GM20431 (cell line): Measurements from ENCODE around the gene IRX6.

Source experiments
- in situ Hi-C: fragments of 300-500 bp; cut with MseI, MboI; formaldehyde crosslinking; loops from one replicate; pipeline ENCODE4 v1.15.0; 2020; ENCODE audit warnings: low sequenced_read_pairs; ENCODE audit not compliant: unreplicated experiment

IRX6 gene

DNA sequence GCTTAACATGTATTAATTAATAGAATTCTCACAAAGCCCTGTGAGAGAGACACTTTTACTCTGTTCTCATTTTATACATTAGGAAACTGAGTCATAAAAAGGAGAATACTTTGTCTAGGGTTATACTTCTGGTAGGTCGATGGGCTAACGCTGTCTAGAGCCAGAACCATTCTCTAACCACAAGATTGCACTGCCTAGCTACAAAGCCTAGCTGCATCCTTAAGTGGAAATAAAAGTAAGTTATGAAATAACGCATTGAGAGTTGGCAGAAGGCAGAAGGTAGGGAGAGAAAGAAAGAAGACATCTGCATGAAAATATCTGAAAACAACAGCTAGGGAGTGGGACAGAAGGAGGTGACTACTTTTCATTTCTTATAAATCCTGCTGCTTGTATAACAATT lies 33.2 kb downstream of the IRX6 start:
- in situ Hi-C loops: no loop called here

DNA sequence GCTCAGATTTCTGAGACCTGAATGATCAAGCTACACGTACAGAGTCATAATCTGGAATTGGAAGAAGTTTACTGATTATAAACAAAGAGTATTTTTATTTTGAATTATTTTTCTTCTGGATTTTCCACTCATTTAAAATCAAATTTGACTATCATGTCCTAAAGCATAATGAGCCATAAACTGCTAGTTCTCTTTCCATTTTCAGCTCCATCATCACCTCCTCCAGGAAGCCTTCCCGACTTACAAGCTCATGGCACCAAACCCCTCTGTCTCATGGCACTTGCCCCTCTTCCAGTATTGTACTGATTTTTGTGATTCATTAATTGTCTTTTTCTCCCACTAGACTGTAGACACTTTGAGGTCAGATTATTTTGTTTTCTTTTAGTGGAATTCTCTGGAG lies 35.9 kb downstream of the IRX6 start:
- in situ Hi-C loops: no loop called here

DNA sequence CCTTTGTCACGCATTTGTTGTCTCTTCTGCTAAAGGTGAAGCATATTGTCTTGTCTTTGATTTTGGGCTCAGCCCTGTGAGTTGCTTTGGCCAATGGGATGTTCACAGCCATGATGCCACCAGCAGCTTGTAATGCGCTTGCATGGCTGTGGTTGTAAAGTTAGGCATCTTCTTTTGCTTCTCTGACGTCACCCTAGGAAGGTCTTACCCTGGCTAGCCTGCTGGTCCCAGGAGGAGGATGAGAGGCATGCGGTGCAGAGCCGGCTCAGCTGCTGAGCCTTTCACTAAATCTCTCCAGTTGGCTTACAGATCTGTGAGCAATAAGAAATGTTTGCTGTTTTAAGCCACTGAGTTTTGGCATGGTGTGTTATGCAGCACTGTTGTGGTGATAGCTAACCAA lies 40.8 kb downstream of the IRX6 start:
- in situ Hi-C loops: no loop called here

DNA sequence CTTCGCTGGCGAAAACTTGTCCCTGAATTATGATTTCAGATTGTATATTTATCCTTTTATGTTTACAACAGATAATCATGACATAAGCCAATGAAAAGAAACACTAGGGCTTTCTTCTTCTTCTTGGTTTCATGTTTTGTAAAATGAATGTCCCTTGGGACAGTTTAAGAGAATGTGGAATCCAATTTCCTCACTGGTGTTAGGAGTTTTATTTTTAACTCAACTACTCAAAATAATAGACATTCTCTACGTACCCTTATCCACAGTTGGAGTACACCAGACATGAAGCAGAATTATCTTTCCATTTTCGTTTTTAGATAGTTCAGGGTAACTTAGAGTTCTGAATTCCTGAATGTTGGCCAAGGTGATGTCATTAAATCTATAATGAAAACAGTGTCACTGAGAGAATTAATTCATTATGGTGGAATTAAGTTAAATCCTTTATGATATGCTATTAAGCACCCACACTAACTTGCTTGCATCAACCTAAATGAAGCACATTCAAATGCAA lies 43.4 kb downstream of the IRX6 start:
- in situ Hi-C loops: no loop called here

DNA sequence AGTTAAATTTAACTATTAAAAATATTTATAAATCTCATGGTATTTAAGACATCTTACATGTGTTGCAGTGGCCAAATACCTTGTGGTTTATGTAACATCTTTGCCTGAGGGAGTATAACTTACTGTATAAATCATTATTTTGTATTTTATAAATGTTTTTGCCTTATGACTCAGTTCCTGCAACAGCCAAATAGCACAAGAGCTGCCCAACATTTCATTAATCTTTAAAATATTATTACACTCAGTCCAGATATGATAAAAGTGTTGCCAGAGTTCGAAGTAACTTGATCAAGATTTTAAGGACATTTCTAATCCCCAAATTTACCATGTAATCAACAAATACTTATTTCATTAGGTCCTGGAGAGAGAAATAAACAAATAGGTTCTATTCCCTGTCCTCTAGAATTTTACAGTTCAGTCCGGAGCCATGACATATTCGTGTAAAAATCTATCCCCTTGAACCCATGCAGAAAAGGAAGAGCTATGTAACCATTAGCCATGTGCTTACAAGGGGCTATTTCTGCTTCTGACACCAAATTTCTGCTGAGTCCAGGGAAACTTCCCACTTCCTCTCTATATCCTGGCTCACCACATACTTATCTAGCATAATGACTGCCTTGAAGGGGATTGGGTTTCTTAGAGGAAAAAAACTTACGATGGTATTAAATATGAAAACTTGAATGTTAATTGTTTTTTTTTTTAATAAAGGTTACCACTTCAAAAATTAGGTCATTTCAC lies 44.0 kb downstream of the IRX6 start:
- in situ Hi-C loops: no loop called here

DNA sequence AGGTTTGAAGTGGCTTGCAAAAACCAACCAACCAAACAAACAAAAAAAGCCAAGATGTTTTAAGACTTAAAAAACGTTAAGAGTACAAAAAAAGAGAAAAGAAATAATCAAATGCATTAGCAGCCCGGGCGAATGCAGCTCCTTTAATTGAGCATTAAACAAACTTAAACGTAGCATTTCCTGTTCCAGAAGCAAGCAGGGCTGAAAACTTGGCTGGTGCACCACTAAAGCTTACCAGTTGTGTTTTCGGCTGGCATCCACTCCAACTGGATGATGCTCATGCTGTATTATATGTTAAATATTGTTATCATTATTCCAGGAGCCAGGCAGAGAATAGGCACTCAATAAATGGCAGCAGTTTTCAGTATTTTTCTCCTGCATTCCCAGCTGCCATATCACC lies 45.1 kb downstream of the IRX6 start:
- in situ Hi-C loops: no loop called here

DNA sequence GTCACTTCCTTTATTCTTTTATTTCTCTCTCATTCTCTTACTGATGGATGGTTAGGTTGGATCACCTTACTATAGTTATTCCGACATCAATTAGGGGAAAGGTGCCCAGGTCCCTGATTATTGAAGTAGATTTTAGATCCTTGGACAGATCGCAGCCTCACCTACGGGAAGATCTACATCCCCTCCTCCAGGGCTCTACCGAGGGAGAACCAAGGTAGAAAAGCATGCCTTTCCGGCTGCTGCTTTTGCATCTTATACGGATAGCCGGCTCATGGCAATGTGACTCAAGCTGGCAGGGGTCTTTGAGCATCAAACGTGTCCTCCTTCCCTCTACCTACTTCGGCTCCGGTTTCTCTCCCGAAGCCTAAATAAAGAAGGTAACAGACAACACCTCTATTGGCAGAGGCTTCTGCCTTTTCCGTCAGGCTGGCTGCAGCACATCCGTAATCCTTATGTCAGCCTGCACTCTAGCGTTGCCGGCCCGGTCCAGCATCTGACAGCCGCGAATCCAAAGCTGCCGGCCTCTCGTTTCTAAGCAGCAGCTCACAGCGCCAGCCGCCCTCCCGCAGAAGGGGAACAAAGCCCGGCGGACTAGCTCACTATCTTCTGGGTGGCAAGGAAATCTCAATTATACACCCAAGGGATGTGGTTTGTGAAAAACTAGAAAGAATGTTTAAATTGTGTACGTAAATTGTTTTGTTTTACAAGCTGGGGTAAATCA lies 46.9 kb downstream of the IRX6 start:
- in situ Hi-C loops: no loop called here

DNA sequence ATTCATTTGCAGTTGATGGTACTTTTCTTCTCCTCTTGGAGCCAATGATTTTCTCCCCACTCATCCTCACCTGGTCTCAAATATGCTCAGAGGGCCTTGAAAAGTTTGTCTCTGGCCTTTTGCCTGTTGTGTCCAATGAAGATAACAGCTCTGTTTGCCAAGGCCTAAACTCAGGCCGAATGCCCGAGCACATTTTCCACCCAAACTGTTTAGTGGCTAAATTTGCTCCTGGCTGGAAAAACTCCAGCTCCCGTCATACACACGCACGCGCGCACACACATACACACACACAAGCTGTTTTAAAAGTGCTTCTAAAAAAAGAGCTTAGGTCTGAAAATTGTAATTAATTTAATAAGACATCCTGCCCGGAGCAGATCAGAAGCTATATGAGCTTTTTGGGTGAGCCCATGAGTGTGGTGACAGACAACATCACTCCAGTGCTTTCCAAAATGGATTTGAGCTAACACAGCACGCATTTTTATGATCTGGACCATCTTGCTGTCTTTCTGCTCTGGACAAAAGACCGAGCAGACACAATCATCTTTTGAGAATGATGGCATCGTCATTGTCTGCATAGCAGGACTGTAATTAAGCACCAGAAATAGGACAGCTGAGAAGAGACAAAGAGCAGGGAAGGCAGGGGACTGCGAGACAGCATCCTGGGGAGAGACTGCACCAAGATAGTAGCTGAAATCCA lies 48.9 kb downstream of the IRX6 start:
- in situ Hi-C loops: no loop called here

DNA sequence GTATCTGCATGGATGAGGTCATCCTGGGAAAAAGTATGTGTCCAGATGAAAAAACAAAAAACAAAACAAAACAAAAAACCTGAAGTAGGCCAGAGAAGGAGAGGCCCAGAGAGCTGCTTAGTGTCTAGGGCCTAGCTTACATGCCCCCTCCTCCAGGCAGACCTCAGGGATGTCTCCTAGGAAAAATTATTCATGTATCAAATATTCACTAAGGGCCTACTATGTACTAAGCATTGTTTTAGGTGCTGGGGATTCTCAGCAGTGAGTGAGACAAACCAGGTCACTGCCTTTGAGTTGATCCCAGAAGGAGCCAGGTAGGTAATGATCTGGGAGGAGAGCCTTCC lies 49.5 kb downstream of the IRX6 start:
- in situ Hi-C loops: no loop called here

DNA sequence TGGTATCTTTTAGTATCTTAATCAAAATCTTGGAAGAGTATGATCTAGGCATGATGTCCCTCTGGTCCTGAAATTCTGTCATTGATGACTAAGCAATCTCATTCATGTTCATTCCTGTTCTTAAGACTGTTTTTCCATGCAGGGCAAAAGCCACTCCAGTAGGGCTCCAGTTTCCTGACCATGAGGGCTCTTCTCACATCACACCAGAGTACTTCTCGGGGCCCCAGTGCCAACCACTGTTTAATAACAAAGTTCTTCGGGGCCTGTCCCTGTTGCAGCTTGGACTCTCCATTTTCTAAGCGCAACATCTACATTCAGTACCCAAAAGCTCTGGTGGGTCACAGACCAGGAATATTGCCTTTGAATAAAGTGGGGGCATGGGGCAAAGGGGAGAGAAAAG lies 52.0 kb downstream of the IRX6 start:
- in situ Hi-C loops: no loop called here

DNA sequence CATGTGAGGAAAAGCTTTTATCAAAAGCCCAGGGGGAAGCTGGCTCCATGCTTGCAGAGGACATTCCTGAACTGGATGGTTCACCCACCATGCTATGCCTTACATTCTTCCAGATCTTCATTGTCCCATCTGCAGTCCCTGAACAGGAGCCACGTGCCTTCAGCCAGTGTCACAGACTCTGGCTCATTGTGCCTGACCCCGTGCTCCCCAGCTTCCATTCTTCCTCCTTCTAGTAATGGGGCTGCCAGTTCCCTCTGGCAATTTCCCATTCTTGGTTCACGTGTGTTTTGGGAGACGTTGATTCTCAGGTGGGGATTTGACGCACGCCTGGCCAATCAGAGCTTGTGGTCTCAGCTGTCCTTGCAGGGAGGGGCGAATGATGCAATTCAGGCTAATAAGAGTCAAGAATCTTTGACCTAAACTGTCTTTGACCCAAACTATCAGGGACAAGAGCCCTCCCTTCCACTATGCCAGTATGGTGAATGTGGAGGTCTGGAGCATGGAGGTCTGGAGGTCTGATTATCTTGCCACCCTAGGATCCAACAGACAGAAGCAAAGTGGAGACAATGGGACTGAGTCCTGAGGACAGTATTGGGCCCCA lies 52.7 kb downstream of the IRX6 start:
- in situ Hi-C loops: no loop called here

DNA sequence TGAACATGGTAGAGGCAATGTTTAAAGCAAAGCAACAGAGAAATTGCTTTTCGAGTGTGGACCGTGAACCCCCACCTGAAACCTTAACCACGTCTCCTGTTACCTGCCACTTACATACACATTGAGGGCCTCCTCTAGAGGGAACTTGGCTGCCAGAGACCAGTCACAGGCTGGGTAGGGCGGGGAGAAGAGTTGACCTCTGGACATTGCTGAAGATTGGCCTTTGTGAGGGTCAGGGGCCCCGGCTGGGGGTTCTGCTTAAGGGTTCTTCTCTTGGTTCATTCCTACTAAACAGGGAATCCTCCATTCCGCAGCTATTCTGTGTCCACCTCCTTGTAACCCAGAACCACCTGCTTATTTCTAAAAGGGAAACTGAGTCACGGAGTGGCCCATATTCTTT lies 53.8 kb downstream of the IRX6 start:
- in situ Hi-C loops: no loop called here

DNA sequence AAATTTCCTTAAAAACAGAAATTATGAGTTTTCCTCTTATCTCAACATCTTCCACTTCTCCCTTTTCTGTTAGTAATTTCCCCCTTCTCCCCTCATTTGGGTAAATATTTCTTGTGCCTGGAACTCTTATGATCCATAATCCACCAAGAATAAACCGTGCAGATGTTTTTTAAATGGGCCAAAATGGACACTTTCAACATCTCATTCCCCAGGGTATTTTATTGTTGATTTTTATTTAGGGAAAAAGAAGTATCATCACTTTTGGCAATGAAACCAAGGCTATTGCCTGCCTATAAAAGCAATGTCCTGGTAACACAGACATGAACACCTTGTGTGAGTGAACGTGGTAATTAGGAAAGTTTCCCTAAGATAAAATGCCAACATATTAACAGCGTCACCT lies 54.6 kb downstream of the IRX6 start:
- in situ Hi-C loops: no loop called here

DNA sequence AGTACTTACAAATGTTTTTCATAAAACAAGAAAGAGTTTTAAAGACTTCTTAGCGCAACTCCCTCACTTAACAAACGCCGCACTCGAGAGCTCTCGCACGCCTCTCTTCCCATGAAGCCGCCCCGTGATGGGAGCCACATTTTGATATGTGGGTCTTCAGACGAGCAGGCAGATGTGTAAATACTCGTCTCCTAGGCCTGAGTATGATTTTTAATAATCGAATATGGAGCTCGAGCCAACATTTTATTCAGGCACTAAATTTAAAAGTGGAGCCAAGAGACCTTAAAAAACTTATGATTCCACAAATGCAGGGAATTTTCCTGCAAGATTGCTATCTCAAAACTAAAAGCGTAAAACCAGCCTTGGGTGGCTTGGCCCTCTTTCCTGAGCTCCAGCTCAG lies 55.4 kb downstream of the IRX6 start:
- in situ Hi-C loops: no loop called here

DNA sequence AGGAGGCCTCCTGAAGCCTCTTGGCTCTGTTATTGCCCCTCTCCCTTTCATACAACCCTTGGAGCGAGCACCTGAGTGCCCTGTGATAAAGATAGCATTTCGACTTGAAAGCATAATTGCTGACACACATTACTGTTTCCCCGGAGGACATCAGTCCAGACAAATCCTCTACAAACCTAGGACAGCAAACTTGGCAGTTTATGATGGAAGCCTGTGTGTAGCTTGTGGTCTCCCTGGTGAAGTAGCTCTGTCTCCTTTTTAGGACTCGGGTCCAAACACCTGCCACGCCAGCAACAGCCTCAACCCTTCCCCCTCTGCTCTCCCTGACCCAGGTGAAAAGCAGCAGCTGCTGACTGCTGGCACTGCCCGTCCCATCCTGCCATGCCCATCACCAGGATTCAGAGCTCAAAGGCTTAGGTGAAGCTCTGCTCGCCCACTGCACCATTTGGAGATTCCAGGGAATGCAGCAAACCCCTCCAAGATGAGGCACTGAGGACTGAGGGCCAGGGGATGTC lies 55.9 kb downstream of the IRX6 start:
- in situ Hi-C loops: no loop called here
